Uterus (tissue), 2 donors: Measurements from ENCODE around the gene NR2E1.

Experiments
- POLR2A ChIP-seq, 2 donors: fragments of 450-650 bp; IDR thresholded peaks; one replicate each; pipeline ENCODE4 v1.6.1; 2016; ENCODE audit warnings: antibody characterized with exemption in 2 of 2, mild to moderate bottlenecking in 1 of 2, moderate library complexity in 1 of 2
- TF ChIP-seq, protein P1 (sequence below), 4 experiments: fragments of 200-600 bp in 2 of 4; fragments of 450-650 bp in 2 of 4; sonication (generic) in 2 of 4; IDR thresholded peaks; one replicate each; pipeline ENCODE4 v1.5.1; 2016 to 2019; ENCODE audit warnings: antibody characterized with exemption in 4 of 4, mild to moderate bottlenecking in 2 of 4, moderate library complexity in 1 of 4

DNA sequence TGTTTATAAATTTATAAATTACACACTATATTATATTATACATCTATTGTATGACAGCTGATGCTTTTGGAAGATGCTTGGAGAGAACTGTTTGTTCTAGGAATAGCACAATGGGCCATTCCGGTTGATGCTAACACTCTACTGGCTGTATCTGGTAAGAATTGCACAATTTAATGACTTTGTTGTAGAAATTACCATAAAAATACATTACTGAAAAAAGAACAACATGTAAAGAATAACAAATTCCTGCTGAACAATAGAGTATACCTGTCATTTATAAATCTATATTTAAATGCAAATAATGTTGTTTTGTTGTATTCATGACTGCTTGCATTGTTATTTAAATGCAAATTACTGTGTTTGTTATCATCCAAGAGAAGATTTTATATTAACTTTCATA is 14.4 kb downstream of the NR2E1 start:
- TF ChIP-seq, protein P1, sequence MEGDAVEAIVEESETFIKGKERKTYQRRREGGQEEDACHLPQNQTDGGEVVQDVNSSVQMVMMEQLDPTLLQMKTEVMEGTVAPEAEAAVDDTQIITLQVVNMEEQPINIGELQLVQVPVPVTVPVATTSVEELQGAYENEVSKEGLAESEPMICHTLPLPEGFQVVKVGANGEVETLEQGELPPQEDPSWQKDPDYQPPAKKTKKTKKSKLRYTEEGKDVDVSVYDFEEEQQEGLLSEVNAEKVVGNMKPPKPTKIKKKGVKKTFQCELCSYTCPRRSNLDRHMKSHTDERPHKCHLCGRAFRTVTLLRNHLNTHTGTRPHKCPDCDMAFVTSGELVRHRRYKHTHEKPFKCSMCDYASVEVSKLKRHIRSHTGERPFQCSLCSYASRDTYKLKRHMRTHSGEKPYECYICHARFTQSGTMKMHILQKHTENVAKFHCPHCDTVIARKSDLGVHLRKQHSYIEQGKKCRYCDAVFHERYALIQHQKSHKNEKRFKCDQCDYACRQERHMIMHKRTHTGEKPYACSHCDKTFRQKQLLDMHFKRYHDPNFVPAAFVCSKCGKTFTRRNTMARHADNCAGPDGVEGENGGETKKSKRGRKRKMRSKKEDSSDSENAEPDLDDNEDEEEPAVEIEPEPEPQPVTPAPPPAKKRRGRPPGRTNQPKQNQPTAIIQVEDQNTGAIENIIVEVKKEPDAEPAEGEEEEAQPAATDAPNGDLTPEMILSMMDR (IDR thresholded peaks at IDR 0.05): no peak
- TF ChIP-seq POLR2A (IDR thresholded peaks at IDR 0.05): no peak
